ENCODE measurements around the gene GLUL.

Gene GLUL

GRCh38 chr1:182357913-182358312, 33.7 kb downstream of the GLUL start:
- no peak overlapping the region for H3K27ac ChIP-seq (ENCODE audit: extremely low read depth, low read depth, low read length)
- H3K4me3 ChIP-seq (ENCODE audit: low read depth, low read length), result no peak overlapping the region
- CTCF ChIA-PET, result no interaction called here
- no peaks in the 10 kb centered on the region for H3K36me3 ChIP-seq (ENCODE audit: control insufficient read depth in 2 of 2, insufficient read depth in 1 of 2, low read length in 2 of 2)
- TF ChIP-seq ZNF2 (tag by site-specific recombination; IDR thresholded peaks at IDR 0.05), result no peak
- no peak for TF ChIP-seq ZBTB1 (tag by site-specific recombination; IDR thresholded peaks at IDR 0.05)
- TF ChIP-seq ZNF391 (tag by site-specific recombination; IDR thresholded peaks at IDR 0.05; ENCODE audit: borderline replicate concordance, low read depth), result no peak
- TF ChIP-seq MZF1 (tag by site-specific recombination; IDR thresholded peaks at IDR 0.05; ENCODE audit: borderline replicate concordance), result peak; percentile 39; the same call in 1 of the 2 replicates
- no peak for TF ChIP-seq ZNF510 (tag by site-specific recombination; IDR thresholded peaks at IDR 0.05; ENCODE audit: insufficient replicate concordance)
- TF ChIP-seq ZBTB17 (tag by site-specific recombination; IDR thresholded peaks at IDR 0.05), result no peak
- POLR2A ChIA-PET, result no interaction called here
- H3K4me1 ChIP-seq (ENCODE audit: control insufficient read depth, insufficient read depth, low read length), result no peaks in the 10 kb centered on the region
- H3K9me3 ChIP-seq (ENCODE audit: control insufficient read depth, insufficient read depth, low read depth, low read length), result no peaks in the 10 kb centered on the region

GRCh38 chr1:182357171-182357570, 34.4 kb downstream of the GLUL start:
- CTCF ChIA-PET, result no interaction called here
- Histone ChIP-seq H3K9me3 (ENCODE audit: control insufficient read depth, insufficient read depth, low read depth, low read length) (no peaks in the 10 kb centered on the region), H3K36me3 (ENCODE audit: control insufficient read depth in 2 of 2, insufficient read depth in 1 of 2, low read length in 2 of 2) (no peaks in the 10 kb centered on the region), H3K4me1 (ENCODE audit: control insufficient read depth, insufficient read depth, low read length) (no peaks in the 10 kb centered on the region), H3K4me3 (ENCODE audit: low read depth, low read length) (no peak overlapping the region), H3K27ac (ENCODE audit: extremely low read depth, low read depth, low read length) (no peak overlapping the region)
- TF ChIP-seq ZNF521 (tag by site-specific recombination; IDR thresholded peaks at IDR 0.05), result no peak
- TF ChIP-seq ZBTB8A (tag by site-specific recombination; IDR thresholded peaks at IDR 0.05), result no peak
- TF ChIP-seq ZNF768 (tag by site-specific recombination; IDR thresholded peaks at IDR 0.05), result no peak
- TF ChIP-seq ZXDB (tag by site-specific recombination; IDR thresholded peaks at IDR 0.05), result no peak
- TF ChIP-seq KLF16 (tag by site-specific recombination; IDR thresholded peaks at IDR 0.05), result no peak
- TF ChIP-seq ZNF600 (tag by site-specific recombination; IDR thresholded peaks at IDR 0.05), result no peak
- no peak for TF ChIP-seq ZNF624 (tag by site-specific recombination; IDR thresholded peaks at IDR 0.05)
- POLR2A ChIA-PET, result no interaction called here

GRCh38 chr1:182355723-182356098, 35.9 kb downstream of the GLUL start:
- no peak overlapping the region for H3K27ac ChIP-seq (ENCODE audit: extremely low read depth, low read depth, low read length)
- CTCF ChIA-PET, result interaction anchor here (1.4 kb wide), 1 partner anchor 213 kb away, joined by 4 read pairs; no protein-coding TSS in a partner anchor
- H3K4me3 ChIP-seq (ENCODE audit: low read depth, low read length), result no peak overlapping the region
- POLR2A ChIA-PET, result no interaction called here
- no peak for TF ChIP-seq PRDM4 (tag by site-specific recombination; IDR thresholded peaks at IDR 0.05)
- TF ChIP-seq ZNF558 (tag by site-specific recombination; IDR thresholded peaks at IDR 0.05), result no peak
- no peak for TF ChIP-seq OSR2 (tag by site-specific recombination; IDR thresholded peaks at IDR 0.05)
- TF ChIP-seq ZNF19 (tag by site-specific recombination; IDR thresholded peaks at IDR 0.05; ENCODE audit: low read depth), result no peak
- no peak for TF ChIP-seq ZNF23 (tag by site-specific recombination; IDR thresholded peaks at IDR 0.05; ENCODE audit: borderline replicate concordance)
- no peak for TF ChIP-seq ZNF555 (tag by site-specific recombination; conservative IDR thresholded peaks at IDR 0.05)
- no peak for TF ChIP-seq ZNF548 (tag by site-specific recombination; IDR thresholded peaks at IDR 0.05)
- no peak for TF ChIP-seq ZBTB21 (tag by site-specific recombination; IDR thresholded peaks at IDR 0.05)
- no peak for TF ChIP-seq ZNF211 (tag by site-specific recombination; IDR thresholded peaks at IDR 0.05; ENCODE audit: low read depth)
- no peak for TF ChIP-seq ZNF133 (tag by site-specific recombination; IDR thresholded peaks at IDR 0.05)
- TF ChIP-seq ZNF544 (tag by site-specific recombination; IDR thresholded peaks at IDR 0.05), result no peak
- TF ChIP-seq ZNF560 (tag by site-specific recombination; IDR thresholded peaks at IDR 0.05; ENCODE audit: borderline replicate concordance), result no peak
- no peak for TF ChIP-seq BCL11A (tag by site-specific recombination; IDR thresholded peaks at IDR 0.05; ENCODE audit: low read depth)
- H3K36me3 ChIP-seq (ENCODE audit: control insufficient read depth in 2 of 2, insufficient read depth in 1 of 2, low read length in 2 of 2), result no peaks in the 10 kb centered on the region
- H3K9me3 ChIP-seq (ENCODE audit: control insufficient read depth, insufficient read depth, low read depth, low read length), result no peaks in the 10 kb centered on the region
- no peaks in the 10 kb centered on the region for H3K4me1 ChIP-seq (ENCODE audit: control insufficient read depth, insufficient read depth, low read length)

All from HEK293 (cell line).